GM12873 (cell line): ENCODE measurements around the gene SERPINB7.

ENCODE experiments used
- CTCF ChIP-seq: IDR thresholded peaks from 2 replicates; pipeline ENCODE4 v1.5.1; 2012; ENCODE audit warnings: low read depth, mild to moderate bottlenecking, moderate library complexity, low read length, control low read depth; ENCODE audit not compliant: insufficient read depth; ENCODE audit errors: missing control alignments

Gene SERPINB7

GRCh38 chr18:63749489-63749888 lies 25.7 kb upstream of the SERPINB7 start:
- TF ChIP-seq CTCF = no peak

GRCh38 chr18:63752636-63753035 lies 22.6 kb upstream of the SERPINB7 start:
- TF ChIP-seq CTCF = no peak

- no peak for TF ChIP-seq CTCF
Measured at GRCh38 chr18:63753676-63754075, 21.5 kb upstream of the SERPINB7 start.

- TF ChIP-seq CTCF = no peak
Measured at GRCh38 chr18:63757541-63757940, 17.7 kb upstream of the SERPINB7 start.

GRCh38 chr18:63758615-63759240 lies 16.5 kb upstream of the SERPINB7 start:
- TF ChIP-seq CTCF = no peak

GRCh38 chr18:63762518-63762917 lies 12.7 kb upstream of the SERPINB7 start:
- TF ChIP-seq CTCF = no peak

- TF ChIP-seq CTCF = no peak
Measured at GRCh38 chr18:63763831-63764600, 11.2 kb upstream of the SERPINB7 start.
